Frontal cortex (tissue), 4 donors: ENCODE data around the gene LMOD1. TPM values are rescaled to one million over a fixed set of nuclear protein-coding genes. Genes with fewer than 3 reads are reported as not detected.

ENCODE experiments used
- DNase-seq, 2 donors: peaks; one replicate each; pipeline ENCODE4 v3.0.0; 2012; ENCODE audit warnings: low spot score in 2 of 2
- FAIRE-seq: peaks from 2 replicates; lab custom pipeline; 2012; peaks lifted over from hg19 to GRCh38; lab: Jason Lieb, UNC
- total RNA-seq: library from RNA; depleted of rRNA; stranded (reverse); fragments of >200 nt; gene quantifications from one replicate; pipeline ENCODE4 v1.2.3, GENCODE V29; 2014
- donor health status: control.
- donor health status: control.
- donor health status: control.

The LMOD1 gene
- total RNA-seq, 1 donor from 2014 or later, result 0.41 TPM

DNA sequence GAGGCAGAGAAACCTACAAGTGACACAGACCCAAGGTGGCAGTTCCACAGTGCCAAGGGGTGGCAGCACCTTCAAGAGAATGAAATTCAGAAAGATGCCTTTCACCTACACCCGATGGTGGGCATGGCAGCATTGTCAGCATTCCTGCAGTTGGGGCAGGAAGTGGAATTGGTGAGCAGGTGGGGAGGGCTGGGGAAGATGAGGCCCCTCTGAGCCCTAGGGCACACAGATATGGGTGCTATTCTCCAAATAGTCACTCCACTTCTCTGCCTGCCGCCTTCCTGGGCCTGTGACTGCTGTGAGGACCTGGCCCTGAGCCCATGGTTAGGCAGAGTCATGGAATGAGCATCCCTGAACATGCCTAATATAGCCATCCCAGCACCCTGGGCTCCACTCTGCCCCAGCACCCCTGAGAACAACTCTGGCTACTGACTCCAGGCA is 49.4 kb downstream of the LMOD1 start:
- FAIRE-seq, result no peak
- DNase-seq, result no peak

DNA sequence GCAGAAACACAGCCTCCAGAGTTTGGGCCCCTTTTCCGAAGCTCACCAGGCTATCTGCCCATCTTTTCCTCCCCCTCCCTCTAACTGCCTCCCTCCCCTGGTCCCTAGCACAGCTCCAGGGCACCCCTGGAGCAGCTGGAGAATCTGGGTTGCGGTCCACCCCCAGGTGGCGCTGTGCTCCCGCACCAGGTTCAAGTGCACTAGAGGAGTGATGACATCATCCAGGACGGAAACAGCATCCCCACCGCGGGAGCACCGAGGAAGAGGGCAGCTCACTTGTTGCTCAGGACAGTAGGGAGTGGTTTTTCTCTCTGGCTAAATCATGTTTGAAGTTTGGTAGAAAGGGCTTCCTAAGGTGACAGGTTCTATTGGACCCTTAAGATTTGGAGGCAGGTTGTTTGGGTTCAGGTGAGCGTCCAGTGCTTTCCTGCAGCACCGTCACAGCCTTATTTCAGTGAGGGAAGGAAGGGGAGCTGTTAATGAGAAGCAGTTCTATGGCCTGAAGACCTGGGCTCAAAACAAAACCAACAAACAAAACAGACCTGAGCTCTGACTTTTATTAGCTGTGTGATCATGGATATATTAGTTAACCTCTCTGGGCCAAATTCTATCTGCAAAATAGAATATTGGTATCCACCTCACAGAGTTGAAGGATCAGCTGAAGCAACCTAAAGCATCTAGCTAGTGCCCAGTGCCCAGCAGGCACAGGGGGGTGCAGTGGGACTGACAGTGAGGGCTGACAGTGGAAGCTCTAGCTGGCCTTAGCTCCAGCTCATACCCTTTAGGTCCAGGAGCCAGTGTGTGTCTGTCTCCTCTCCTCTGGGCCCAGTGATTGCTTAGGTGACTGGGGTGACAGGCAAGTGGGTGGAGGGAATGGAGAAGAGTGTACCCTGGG is 50.2 kb downstream of the LMOD1 start:
- no peak for FAIRE-seq
- DNase-seq, result peak; percentile 59 to 87

DNA sequence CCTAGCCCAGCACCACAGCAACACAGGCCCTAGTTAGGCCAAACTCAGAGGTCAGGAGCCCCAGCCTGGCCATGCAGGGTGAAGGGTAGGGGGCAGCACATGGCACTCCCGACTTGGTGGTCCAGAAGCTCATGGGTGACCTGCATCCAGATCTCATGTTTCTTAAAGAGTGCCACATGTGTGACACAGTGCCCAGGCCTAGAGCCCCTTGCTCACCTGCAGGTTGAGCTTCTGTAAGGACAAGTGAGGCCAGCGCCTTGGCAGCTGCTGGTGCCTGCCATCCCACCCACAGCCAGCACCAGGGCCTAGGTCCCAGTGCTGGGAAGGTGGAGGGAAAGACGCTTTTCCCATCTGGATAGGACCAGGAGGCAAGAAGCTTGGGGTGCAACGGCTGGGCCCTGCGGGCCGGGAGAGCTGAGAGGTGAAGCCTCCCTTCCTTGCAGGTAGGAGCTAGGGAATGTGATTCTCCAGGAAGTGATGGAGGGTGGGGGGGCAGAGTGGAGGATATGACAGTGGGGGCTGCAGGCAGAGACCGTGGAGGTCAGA is 51.2 kb downstream of the LMOD1 start:
- FAIRE-seq (no peak), DNase-seq (no peak)

DNA sequence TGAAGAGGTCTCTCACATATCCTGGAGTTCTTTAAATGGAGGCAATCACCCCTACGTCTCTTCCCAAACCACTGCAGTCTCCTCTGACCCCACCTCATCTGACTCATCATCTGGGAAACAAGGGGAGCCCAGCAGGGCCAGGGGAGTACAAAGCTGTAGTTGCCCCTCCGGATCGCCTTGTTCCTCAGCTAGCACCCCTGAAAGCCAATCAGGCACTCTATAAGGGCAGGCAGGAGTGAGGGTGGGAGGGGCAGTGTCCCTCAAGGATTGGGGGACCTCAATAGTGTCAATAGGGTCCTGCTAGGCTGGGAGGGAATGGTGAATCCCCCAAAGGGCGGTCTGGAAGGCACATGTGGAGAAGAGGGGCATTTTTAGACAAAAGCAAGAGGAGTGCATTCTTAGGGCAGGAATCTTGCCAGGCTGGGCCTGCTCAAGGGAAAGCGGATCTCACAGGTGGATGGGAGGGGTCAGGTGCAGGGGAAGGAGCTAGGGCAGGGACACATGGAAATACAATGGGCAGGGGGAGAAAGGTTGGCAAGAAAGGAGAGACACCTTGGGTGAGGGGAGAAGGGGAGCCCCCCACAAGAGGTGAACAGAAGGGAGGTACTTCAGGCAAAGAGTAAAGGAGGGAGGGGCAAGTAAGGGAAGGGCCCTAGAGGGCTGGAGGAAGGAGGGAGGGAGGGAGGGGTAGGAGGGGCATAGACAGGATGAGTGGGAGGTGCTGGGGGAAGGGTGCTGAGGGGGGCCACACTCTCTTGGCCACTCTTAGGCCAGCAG is 51.8 kb downstream of the LMOD1 start:
- FAIRE-seq (no peak), DNase-seq (no peak)

DNA sequence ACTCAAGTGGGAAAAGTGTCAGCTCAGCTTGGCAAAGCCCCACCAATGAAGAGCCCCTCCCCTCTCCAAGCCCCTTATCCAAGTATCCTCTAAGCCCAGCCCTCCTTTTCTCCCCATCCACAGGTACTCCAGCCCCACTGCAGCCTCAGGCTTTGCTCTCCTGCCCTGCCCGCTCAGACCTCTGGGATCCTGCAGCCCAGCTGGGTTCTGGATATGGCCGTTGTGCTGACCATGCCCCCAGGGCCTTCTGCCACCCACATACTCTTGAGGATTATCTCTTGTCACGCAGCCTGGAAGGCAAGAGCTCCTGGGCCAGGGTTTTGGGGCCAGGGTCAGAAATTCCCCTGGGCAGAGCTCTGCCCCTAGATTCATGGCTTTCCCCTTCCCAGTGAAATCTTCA is 52.9 kb downstream of the LMOD1 start:
- no peak for FAIRE-seq
- no peak for DNase-seq

DNA sequence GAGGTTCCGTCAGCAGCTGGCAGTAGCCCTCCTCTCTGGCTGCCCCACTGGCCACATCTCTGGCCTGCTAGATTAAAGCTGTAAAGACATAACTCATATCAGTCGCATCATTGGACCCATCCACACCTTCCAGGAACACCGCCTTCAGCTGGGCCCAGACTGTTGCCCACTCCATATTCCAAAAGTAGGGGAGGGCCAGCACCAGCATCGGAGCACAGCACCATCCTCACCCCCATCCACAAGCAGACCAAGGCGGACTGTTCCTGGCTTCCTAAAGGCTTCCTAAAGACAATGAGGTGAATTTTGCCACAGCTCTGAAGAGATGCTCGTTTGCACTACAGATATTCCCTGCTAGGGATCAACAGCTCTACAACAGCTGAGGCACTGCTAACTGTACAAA is 54.1 kb downstream of the LMOD1 start:
- FAIRE-seq, result no peak

DNA sequence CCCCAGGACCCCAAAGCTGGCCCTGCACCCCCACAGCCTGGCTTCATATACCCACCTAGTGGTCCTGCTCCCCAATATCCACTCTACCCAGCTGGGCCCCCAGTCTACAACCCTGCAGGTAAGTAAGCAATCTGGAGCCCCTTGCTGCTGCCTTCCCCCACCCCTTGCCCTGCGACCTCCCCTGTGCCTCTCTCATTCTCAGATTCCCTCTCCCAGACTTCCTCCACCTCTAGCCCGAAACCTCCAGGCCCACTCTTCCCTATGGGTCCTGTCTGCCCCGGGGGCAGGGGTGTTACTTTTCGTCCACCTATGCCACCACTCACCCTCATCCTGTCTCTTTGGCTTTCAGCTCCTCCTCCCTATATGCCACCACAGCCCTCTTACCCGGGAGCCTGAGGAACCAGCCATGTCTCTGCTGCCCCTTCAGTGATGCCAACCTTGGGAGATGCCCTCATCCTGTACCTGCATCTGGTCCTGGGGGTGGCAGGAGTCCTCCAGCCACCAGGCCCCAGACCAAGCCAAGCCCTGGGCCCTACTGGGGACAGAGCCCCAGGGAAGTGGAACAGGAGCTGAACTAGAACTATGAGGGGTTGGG is 54.8 kb downstream of the LMOD1 start:
- no peak for FAIRE-seq
- no peak for DNase-seq

More for the DNA sequence above, 54.1 kb downstream of the LMOD1 start:
- no peak for DNase-seq

DNA sequence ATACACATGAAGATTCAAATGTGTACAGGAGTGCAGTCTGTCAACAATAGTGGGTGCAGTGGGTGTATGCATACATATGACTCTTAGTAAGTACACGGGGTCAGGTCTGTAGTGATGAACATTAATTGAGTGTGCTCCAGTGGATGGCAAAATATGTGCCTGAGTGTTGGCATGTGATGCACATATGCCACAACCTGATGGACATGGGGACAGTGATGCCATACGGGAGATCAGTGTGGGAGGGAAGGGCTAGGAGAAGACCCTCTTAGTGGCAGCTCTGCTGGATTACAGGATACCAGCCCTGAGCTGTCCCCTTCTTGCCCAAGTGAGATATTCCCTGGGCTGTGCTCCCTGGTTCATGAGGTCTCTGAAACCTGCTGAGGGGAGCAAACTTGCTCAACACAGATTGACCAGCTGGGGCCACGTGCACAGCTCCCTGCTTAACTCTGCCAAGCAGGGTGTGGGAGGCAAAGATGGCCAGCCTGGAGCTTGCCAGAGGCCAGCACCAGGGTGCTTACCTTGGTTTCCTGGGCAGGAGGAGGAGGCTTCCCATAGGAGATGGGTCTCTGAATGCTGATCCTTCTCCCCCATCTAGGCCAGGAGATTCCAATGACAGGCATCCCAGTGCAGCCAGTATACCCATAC is 55.4 kb downstream of the LMOD1 start:
- no peak for FAIRE-seq
- no peak for DNase-seq

DNA sequence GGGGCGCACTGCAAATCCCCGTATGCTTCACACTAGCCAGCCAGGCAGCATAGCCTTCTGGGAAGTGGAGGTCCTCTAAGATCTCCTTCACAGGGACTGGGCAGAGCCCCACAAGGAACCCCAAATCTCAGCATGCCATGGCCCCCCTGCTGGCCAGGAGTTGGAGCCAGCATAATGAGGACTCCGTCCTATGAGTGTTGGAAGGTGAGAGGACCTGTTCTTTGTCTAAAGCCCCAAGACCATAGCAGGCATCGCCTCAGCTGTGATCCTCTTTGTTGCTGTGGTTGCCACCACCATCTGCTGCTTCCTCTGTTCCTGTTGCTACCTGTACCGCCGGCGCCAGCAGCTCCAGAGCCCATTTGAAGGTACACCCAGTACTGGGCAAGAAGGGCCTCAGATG is 56.1 kb downstream of the LMOD1 start:
- DNase-seq, result no peak
- no peak for FAIRE-seq

DNA sequence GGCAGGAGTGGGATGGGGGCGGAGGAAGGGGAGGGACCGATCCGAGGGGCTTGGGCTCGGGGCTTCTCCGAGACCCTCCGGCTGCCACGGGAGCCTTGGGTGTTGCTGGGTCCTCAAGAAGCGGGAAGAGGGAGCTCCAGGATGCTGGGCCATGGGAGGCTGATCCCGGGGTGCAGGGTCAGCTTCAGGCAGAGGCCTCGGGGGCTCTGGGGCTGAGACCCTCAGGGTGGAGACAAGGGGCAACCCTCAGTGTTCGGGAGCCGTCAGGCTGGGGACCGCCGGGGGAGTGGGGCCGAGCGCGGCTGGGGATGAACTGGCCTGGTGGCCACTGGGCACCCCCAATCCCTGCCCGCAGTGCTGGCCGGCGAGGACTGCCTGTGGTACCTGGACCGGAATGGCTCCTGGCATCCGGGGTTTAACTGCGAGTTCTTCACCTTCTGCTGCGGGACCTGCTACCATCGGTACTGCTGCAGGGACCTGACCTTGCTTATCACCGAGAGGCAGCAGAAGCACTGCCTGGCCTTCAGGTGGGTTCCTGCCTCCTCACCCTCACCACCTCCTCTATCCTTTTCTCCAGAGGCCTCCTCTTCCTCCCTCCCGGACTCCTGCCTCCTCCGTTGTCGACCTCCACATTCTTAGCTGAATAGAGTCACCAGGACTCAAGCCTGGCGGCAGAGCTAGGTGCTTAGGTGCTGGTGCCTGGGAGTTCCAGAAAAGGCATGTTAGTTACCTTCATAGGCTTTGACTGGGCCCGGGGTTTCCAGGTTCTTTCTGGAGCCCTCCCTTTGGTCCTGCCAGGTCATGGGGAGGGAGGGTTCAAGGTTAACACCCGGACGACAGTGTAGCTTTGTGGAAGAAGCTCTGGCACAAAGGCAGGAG is 57.0 kb downstream of the LMOD1 start:
- DNase-seq, result peak in 1 of 2 donors; percentile 50

DNA sequence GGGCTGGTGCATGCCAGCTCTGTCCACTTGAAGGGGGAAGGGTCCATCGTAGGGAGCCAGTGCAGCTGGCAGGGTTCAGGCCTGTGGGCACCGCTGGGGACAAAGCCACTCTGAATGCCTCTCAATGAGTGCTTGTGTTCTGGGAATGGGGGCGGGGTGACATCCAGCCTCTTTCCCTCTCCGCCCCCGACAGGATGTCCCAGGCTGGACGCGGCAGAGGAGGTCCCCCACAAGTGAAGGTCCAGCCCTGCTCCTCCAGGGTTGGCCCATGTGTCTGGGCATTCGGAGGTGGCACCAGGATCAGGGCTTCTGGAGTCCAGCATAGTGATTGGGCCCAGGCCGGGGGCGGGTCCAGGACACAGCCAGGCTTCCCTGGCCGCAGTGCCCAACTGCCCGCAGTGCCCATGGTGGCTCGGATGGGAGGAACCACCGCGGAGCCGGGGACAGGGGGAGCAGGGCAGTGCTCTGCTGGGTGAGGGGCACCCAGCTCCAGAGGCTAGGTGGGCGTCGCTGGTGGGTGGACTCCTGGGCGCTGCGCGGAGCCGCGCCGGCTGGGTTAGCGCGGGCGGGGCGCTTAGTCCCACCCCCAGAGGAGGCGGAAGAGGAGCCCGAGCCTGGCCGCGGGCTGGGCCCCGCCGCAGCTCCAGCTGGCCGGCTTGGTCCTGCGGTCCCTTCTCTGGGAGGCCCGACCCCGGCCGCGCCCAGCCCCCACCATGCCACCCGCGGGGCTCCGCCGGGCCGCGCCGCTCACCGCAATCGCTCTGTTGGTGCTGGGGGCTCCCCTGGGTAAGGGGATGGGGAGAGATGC is 57.9 kb downstream of the LMOD1 start, which contains the start of gene SHISA4:
SHISA4 (plus strand) TSS at position 617 of the 808 bp plus-strand sequence; CDS start at position 714, 97 bp downstream.
- FAIRE-seq (no peak), DNase-seq (peak; percentile 87)

More for the DNA sequence above, 57.0 kb downstream of the LMOD1 start:
- no peak for FAIRE-seq

DNA sequence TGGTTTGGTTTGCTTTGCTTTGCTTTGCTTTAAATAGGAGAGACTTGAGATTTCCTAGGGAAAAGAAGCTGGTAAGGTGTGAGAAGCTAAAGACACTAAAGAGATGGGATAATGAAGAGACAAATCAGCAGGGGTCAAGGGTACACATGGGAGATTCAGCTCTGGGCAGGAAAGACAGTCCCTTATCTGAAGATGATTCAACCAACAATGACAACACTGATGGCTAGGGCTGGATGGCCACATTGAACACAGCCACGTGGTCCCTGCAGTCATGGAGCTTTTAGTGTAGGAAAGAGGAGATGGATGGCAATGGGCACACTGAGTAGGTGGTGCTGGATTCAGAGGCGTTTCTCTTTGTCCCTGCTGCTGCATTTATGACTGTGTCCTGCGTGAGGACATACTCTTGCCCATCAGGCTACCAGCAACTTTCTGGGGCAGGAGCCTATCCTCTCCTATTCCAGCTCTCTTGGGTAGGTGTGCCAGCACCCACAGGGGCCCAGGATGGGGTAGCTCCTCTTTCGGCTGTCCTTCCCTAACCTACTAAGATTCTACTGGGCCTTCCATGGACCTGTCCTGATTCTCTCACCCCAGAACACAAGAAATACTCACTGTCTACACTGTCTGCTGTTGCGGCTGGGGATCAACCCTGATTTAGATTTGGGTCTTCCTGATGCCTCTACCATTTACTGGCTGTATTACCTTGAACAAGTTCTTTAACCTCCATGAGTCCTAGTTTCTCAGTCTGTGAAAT is 59.1 kb downstream of the LMOD1 start:
- FAIRE-seq (no peak), DNase-seq (peak in 1 of 2 donors; percentile 25)

DNA sequence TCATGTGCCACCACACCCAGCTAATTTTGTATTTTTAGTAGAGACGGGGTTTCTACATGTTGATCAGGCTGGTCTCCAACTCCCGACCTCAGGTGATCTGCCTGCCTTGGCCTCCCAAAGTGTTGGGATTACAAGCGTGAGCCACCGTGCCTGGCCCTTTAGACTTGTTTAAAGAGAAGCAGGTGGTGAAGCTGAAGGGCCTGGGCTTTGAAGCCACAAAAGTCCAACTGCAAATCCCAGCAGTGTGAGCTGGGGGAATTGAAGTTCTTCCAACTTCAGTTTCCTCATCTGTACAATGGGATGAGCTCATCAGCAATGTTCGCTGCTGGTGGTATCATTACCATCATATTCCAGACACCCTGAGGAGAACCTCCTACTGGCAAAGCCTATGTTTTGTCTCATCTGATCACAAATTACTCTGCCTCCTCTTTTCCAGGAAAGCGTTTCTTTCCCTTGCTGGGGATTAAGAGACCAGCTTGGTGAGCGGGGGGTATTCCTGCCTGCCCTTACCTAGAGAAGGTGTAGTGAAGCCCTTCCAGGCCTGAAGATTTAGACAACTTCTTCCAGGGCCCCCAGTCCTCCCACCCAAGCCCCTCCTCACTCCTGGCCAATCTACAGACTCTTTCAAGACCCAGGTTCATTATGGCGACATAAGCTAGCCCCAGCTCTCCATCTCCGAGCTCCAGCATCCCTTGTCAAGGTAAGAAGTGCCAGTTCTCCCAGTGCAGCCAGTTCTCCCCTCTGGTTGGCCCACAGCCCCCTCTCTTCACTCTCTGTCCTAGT is 60.1 kb downstream of the LMOD1 start:
- DNase-seq, result no peak

DNA sequence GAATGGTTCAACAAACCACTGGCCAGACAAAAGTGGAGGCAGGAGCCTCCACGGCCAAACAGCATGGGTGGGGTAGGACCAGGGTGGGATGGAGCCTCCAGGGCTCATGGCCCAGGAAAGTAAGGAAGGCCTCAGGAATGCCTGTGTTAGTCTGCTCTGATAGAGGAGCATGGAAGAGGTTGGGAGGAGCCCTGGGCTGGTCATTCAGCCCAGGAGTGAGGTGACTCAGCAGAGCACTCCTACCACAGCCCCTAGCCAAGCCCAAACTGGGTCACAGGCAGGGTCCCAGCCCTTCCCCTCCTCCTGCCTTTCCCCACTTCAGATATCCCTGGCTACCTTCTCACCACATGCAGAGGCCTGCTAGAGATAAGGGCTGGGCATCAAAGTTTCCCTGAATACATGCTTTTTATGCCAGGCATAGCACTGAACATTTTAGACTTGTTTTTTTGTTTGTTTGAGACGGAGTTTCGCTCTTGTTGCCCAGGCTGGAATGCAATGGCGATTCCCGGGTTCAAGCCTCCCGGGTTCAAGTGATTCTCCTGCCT is 60.7 kb downstream of the LMOD1 start:
- DNase-seq, result no peak
- FAIRE-seq, result no peak

More for the DNA sequence above, 60.1 kb downstream of the LMOD1 start:
- no peak for FAIRE-seq

DNA sequence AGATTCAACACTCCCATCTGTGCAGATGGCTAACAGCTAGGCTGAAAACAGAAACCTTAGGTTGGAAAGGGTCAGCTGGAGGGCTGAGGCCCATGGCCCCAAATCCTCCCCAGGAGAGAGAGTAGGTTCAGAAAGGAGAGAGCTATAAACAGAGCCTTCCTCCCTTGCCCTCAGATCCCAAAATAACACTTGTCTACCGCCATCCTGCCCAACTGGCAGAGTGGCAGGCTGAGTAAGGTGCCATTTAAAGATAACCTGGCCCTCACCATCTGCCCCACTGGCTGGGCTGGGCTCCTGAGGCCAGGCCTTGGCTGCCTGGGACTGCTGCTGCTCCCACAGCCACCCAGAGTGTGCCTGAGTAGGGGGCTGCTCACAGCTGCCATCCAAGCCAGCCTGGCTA is 61.9 kb downstream of the LMOD1 start:
- FAIRE-seq (no peak), DNase-seq (no peak)

DNA sequence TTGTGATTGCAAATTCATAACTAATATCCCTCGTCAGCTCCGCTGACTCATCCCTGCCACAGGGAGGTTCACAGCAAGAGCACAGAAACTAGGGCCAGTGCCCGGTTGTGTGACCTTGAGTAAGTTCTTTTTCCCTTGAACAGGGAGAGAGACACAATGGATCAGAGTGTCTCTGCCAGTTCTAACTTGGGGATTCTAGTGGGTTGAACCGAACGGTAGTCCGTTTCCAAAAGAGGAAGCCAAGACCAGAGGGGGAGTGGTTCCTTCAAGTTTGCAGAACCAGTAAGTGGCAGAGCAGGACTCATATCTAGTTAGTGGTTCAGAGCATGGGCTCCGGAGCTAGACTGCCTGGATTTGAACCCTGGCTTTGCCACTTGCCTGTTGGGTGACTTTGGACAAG is 62.6 kb downstream of the LMOD1 start:
- DNase-seq, result no peak
- no peak for FAIRE-seq
